KMS-11 (cell line): ENCODE data around the gene OSBPL1A.

ENCODE experiments used
- H2AFZ ChIP-seq: fragments of 200-600 bp; sonication (generic); 2 replicates; pipeline ENCODE4 v1.6.1; 2016; ENCODE audit warnings: antibody characterized with exemption, mixed run types, low read depth
- H3K27ac ChIP-seq: fragments of 200-600 bp; sonication (generic); 2 replicates; pipeline ENCODE4 v1.6.1; 2016; ENCODE audit warnings: mild to moderate bottlenecking, mixed run types
- H3K27me3 ChIP-seq: fragments of 200-600 bp; sonication (generic); 2 replicates; pipeline ENCODE4 v1.6.1; 2017; ENCODE audit warnings: mild to moderate bottlenecking, low read depth, mixed run types, moderate library complexity; ENCODE audit not compliant: insufficient read depth
- H3K36me3 ChIP-seq: fragments of 200-600 bp; sonication (generic); 2 replicates; pipeline ENCODE4 v1.6.1; 2017; ENCODE audit warnings: mild to moderate bottlenecking, mixed run types; ENCODE audit not compliant: insufficient read depth
- H3K4me1 ChIP-seq: fragments of 200-600 bp; sonication (generic); 2 replicates; pipeline ENCODE4 v1.6.1; 2016; ENCODE audit warnings: mild to moderate bottlenecking, low read depth, mixed run types; ENCODE audit not compliant: poor library complexity, severe bottlenecking
- H3K4me2 ChIP-seq: fragments of 200-600 bp; sonication (generic); 2 replicates; pipeline ENCODE4 v1.7.0; 2016; ENCODE audit warnings: mild to moderate bottlenecking, mixed run types
- H3K4me3 ChIP-seq: fragments of 200-600 bp; sonication (generic); IDR thresholded peaks from 2 replicates; pipeline ENCODE4 v1.6.1; 2017; ENCODE audit warnings: low read depth, low read length, mixed read lengths; ENCODE audit not compliant: insufficient read depth
- H3K79me2 ChIP-seq: fragments of 200-600 bp; sonication (generic); 2 replicates; pipeline ENCODE4 v1.6.1; 2016; ENCODE audit warnings: low read depth, mixed run types; ENCODE audit not compliant: insufficient read depth
- H3K9ac ChIP-seq: fragments of 200-600 bp; sonication (generic); 2 replicates; pipeline ENCODE4 v1.6.1; 2016; ENCODE audit warnings: mild to moderate bottlenecking, mixed run types
- H4K20me1 ChIP-seq: fragments of 200-600 bp; sonication (generic); 2 replicates; pipeline ENCODE4 v1.6.1; 2016; ENCODE audit warnings: mild to moderate bottlenecking, mixed run types; ENCODE audit not compliant: insufficient read depth
- TF ChIP-seq, protein P1 (sequence below): fragments of 200-600 bp; sonication (generic); conservative IDR thresholded peaks from 2 replicates; pipeline ENCODE4 v1.6.1; 2017; ENCODE audit warnings: low read depth, mild to moderate bottlenecking, antibody characterized with exemption, low read length, moderate library complexity, mixed read lengths

OSBPL1A gene

DNA sequence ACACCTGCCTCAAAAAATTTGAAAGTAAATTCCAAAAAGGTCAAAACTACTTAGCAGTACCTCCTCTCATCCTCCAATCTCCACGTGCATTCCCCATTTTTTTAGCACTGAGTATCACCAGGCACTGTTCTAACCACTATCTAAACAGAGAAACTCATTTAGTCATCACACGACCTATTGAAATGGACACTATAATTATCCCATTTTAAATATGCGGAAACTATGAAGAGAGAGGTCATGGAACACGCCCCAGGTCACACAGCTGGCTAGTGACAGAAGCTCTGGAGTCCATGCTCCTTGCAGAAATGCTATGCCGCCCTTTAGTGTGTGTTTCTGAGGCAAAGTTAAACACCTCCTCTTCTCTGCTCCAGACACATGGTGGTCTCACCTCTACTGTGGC lies 159.2 kb downstream of the OSBPL1A start:
- Histone ChIP-seq H3K27me3 (no peaks in the 10 kb centered on the region), H3K27ac (no peak overlapping the region), H4K20me1 (no peaks in the 10 kb centered on the region), H3K4me1 (no peaks in the 10 kb centered on the region), H3K4me3 (no peak overlapping the region), H3K36me3 (no peaks in the 10 kb centered on the region), H3K9ac (no peak overlapping the region), H3K79me2 (no peaks in the 10 kb centered on the region), H3K4me2 (no peak overlapping the region), H2AFZ (no peak overlapping the region)
- TF ChIP-seq, protein P1, sequence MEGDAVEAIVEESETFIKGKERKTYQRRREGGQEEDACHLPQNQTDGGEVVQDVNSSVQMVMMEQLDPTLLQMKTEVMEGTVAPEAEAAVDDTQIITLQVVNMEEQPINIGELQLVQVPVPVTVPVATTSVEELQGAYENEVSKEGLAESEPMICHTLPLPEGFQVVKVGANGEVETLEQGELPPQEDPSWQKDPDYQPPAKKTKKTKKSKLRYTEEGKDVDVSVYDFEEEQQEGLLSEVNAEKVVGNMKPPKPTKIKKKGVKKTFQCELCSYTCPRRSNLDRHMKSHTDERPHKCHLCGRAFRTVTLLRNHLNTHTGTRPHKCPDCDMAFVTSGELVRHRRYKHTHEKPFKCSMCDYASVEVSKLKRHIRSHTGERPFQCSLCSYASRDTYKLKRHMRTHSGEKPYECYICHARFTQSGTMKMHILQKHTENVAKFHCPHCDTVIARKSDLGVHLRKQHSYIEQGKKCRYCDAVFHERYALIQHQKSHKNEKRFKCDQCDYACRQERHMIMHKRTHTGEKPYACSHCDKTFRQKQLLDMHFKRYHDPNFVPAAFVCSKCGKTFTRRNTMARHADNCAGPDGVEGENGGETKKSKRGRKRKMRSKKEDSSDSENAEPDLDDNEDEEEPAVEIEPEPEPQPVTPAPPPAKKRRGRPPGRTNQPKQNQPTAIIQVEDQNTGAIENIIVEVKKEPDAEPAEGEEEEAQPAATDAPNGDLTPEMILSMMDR: no peak

GRCh38 chr18:24234850-24235418 lies 162.7 kb downstream of the OSBPL1A start:
- H3K9ac ChIP-seq: no peak overlapping the region
- TF ChIP-seq, protein P1: no peak

GRCh38 chr18:24234330-24234729 lies 163.3 kb downstream of the OSBPL1A start:
- H3K79me2 ChIP-seq: no peaks in the 10 kb centered on the region
- no peak overlapping the region for H3K27ac ChIP-seq
- TF ChIP-seq, protein P1: no peak
- H3K9ac ChIP-seq: no peak overlapping the region
- H3K4me1 ChIP-seq: no peaks in the 10 kb centered on the region
- H3K27me3 ChIP-seq: no peaks in the 10 kb centered on the region
- H3K4me2 ChIP-seq: no peak overlapping the region
- H3K36me3 ChIP-seq: no peaks in the 10 kb centered on the region
- no peak overlapping the region for H2AFZ ChIP-seq
- H3K4me3 ChIP-seq: no peak overlapping the region
- H4K20me1 ChIP-seq: no peaks in the 10 kb centered on the region

More at GRCh38 chr18:24234850-24235418, 162.7 kb downstream of the OSBPL1A start:
- Histone ChIP-seq H3K4me3 (no peak overlapping the region), H3K79me2 (no peaks in the 10 kb centered on the region), H3K4me1 (no peaks in the 10 kb centered on the region), H3K27ac (no peak overlapping the region), H3K36me3 (no peaks in the 10 kb centered on the region), H3K4me2 (no peak overlapping the region), H2AFZ (no peak overlapping the region), H3K27me3 (no peaks in the 10 kb centered on the region), H4K20me1 (no peaks in the 10 kb centered on the region)

- Histone ChIP-seq H3K79me2 (no peaks in the 10 kb centered on the region), H4K20me1 (no peaks in the 10 kb centered on the region), H3K4me3 (no peak overlapping the region), H3K36me3 (no peaks in the 10 kb centered on the region), H3K4me2 (no peak overlapping the region), H2AFZ (no peak overlapping the region), H3K9ac (no peak overlapping the region), H3K4me1 (no peaks in the 10 kb centered on the region), H3K27me3 (no peaks in the 10 kb centered on the region), H3K27ac (no peak overlapping the region)
- TF ChIP-seq, protein P1: no peak
Observed at GRCh38 chr18:24232800-24233199, 164.8 kb downstream of the OSBPL1A start.
